Activated naive CD4-positive, alpha-beta T cell treated with anti-CD3 and anti-CD28 coated beads, Interleukin-2, amount 10 ng/mL, durations not matched to agents 7 days and 5 days (primary cell): Measurements from ENCODE around the gene PRKN.

Experiments
- CTCF ChIA-PET: fragments of 350-600 bp; sonication (Branson Sonifier 250); formaldehyde crosslinking; loops from one replicate; lab custom pipeline; 2021; ENCODE audit warnings: antibody characterized with exemption; lab: Charles Lee
- DNase-seq: peaks from one replicate; pipeline ENCODE4 v3.0.0-alpha.2; 2020
- H3K27ac Mint-ChIP-seq: one replicate; pipeline ENCODE4 v1.8.0; 2021; ENCODE audit warnings: mild to moderate bottlenecking, moderate library complexity, mixed read lengths
- H3K27me3 Mint-ChIP-seq: one replicate; pipeline ENCODE4 v1.8.0; 2021; ENCODE audit warnings: mild to moderate bottlenecking, mixed read lengths
- H3K36me3 Mint-ChIP-seq: one replicate; pipeline ENCODE4 v1.8.0; 2021; ENCODE audit warnings: mixed read lengths
- H3K4me1 Mint-ChIP-seq: one replicate; pipeline ENCODE4 v1.8.0; 2021; ENCODE audit warnings: mixed read lengths
- H3K4me3 Mint-ChIP-seq: one replicate; pipeline ENCODE4 v1.8.0; 2021; ENCODE audit warnings: mild to moderate bottlenecking, moderate library complexity, mixed read lengths
- H3K9me3 Mint-ChIP-seq: one replicate; pipeline ENCODE4 v1.8.0; 2021; ENCODE audit warnings: mixed read lengths

PRKN gene

GRCh38 chr6:161792851-161793493 is 934.6 kb downstream of the PRKN start:
- no peaks in the 10 kb centered on the region for H3K27me3 Mint-ChIP-seq
- H3K36me3 Mint-ChIP-seq: no peaks in the 10 kb centered on the region
- CTCF ChIA-PET: no interaction called here
- H3K4me3 Mint-ChIP-seq: no peak overlapping the region
- H3K9me3 Mint-ChIP-seq: no peaks in the 10 kb centered on the region
- no peaks in the 10 kb centered on the region for H3K4me1 Mint-ChIP-seq
- no peak for DNase-seq
- H3K27ac Mint-ChIP-seq: no peak overlapping the region

GRCh38 chr6:161788531-161788930 is 939.0 kb downstream of the PRKN start:
- Mint-ChIP-seq H3K36me3 (no peaks in the 10 kb centered on the region), H3K27ac (no peak overlapping the region), H3K4me1 (no peaks in the 10 kb centered on the region), H3K27me3 (no peaks in the 10 kb centered on the region), H3K4me3 (no peak overlapping the region), H3K9me3 (no peaks in the 10 kb centered on the region)
- CTCF ChIA-PET: no interaction called here
- no peak for DNase-seq

- Mint-ChIP-seq H3K36me3 (no peaks in the 10 kb centered on the region), H3K4me1 (no peaks in the 10 kb centered on the region), H3K9me3 (no peaks in the 10 kb centered on the region), H3K27me3 (no peaks in the 10 kb centered on the region), H3K27ac (no peak overlapping the region), H3K4me3 (no peak overlapping the region)
- no peak for DNase-seq
- CTCF ChIA-PET: no interaction called here
Measured at GRCh38 chr6:161772176-161772575, 955.4 kb downstream of the PRKN start.

GRCh38 chr6:161761966-161762365 is 965.6 kb downstream of the PRKN start:
- Mint-ChIP-seq H3K27ac (no peak overlapping the region), H3K27me3 (no peaks in the 10 kb centered on the region), H3K9me3 (no peaks in the 10 kb centered on the region), H3K4me1 (no peaks in the 10 kb centered on the region), H3K4me3 (no peak overlapping the region), H3K36me3 (no peaks in the 10 kb centered on the region)
- no peak for DNase-seq
- CTCF ChIA-PET: no interaction called here

- H3K27me3 Mint-ChIP-seq: no peaks in the 10 kb centered on the region
- no peak overlapping the region for H3K27ac Mint-ChIP-seq
- no peaks in the 10 kb centered on the region for H3K36me3 Mint-ChIP-seq
- no peaks in the 10 kb centered on the region for H3K4me1 Mint-ChIP-seq
- H3K4me3 Mint-ChIP-seq: no peak overlapping the region
- no peaks in the 10 kb centered on the region for H3K9me3 Mint-ChIP-seq
- CTCF ChIA-PET: no interaction called here
- no peak for DNase-seq
Measured at GRCh38 chr6:161755080-161755479, 972.5 kb downstream of the PRKN start.

GRCh38 chr6:161750686-161751085 is 976.9 kb downstream of the PRKN start:
- no peak overlapping the region for H3K27ac Mint-ChIP-seq
- H3K27me3 Mint-ChIP-seq: no peaks in the 10 kb centered on the region
- no peak for DNase-seq
- no peak overlapping the region for H3K4me3 Mint-ChIP-seq
- no peaks in the 10 kb centered on the region for H3K4me1 Mint-ChIP-seq
- no peaks in the 10 kb centered on the region for H3K36me3 Mint-ChIP-seq
- CTCF ChIA-PET: no interaction called here
- H3K9me3 Mint-ChIP-seq: no peaks in the 10 kb centered on the region

- Mint-ChIP-seq H3K4me3 (no peak overlapping the region), H3K27me3 (no peaks in the 10 kb centered on the region), H3K27ac (no peak overlapping the region), H3K36me3 (no peaks in the 10 kb centered on the region), H3K9me3 (no peaks in the 10 kb centered on the region), H3K4me1 (no peaks in the 10 kb centered on the region)
- no peak for DNase-seq
- CTCF ChIA-PET: interaction anchor here (0.6 to 1.2 kb wide), 2 partner anchors 173 to 945 kb away, joined by 3 to 6 read pairs; no protein-coding TSS in a partner anchor
Measured at GRCh38 chr6:161749576-161749975, 978.0 kb downstream of the PRKN start.

- H3K27me3 Mint-ChIP-seq: no peaks in the 10 kb centered on the region
- no peaks in the 10 kb centered on the region for H3K9me3 Mint-ChIP-seq
- CTCF ChIA-PET: interaction anchor here (1.0 to 1.2 kb wide), 5 partner anchors 16 to 864 kb away, joined by 3 to 6 read pairs (median 3); no protein-coding TSS in a partner anchor
- no peak overlapping the region for H3K4me3 Mint-ChIP-seq
- no peaks in the 10 kb centered on the region for H3K36me3 Mint-ChIP-seq
- no peaks in the 10 kb centered on the region for H3K4me1 Mint-ChIP-seq
- no peak overlapping the region for H3K27ac Mint-ChIP-seq
- DNase-seq: peak; percentile 32
Measured at GRCh38 chr6:161748535-161749416, 978.8 kb downstream of the PRKN start.

GRCh38 chr6:161747506-161747905 is 980.1 kb downstream of the PRKN start:
- no peaks in the 10 kb centered on the region for H3K9me3 Mint-ChIP-seq
- no peak overlapping the region for H3K27ac Mint-ChIP-seq
- no peaks in the 10 kb centered on the region for H3K36me3 Mint-ChIP-seq
- H3K27me3 Mint-ChIP-seq: no peaks in the 10 kb centered on the region
- H3K4me1 Mint-ChIP-seq: no peaks in the 10 kb centered on the region
- CTCF ChIA-PET: interaction anchor here (1.0 kb wide), 1 partner anchor 865 kb away, joined by 3 read pairs; no protein-coding TSS in a partner anchor
- no peak for DNase-seq
- H3K4me3 Mint-ChIP-seq: no peak overlapping the region

GRCh38 chr6:161745594-161746141 is 981.9 kb downstream of the PRKN start:
- Mint-ChIP-seq H3K27ac (no peak overlapping the region), H3K36me3 (no peaks in the 10 kb centered on the region), H3K4me3 (no peak overlapping the region), H3K9me3 (peaks cover 2% of the 10 kb centered on the region), H3K4me1 (no peaks in the 10 kb centered on the region), H3K27me3 (no peaks in the 10 kb centered on the region)
- DNase-seq: no peak
- CTCF ChIA-PET: no interaction called here

- Mint-ChIP-seq H3K4me3 (no peak overlapping the region), H3K27me3 (no peaks in the 10 kb centered on the region), H3K9me3 (peaks cover 2% of the 10 kb centered on the region), H3K27ac (no peak overlapping the region), H3K4me1 (no peaks in the 10 kb centered on the region), H3K36me3 (no peaks in the 10 kb centered on the region)
- DNase-seq: no peak
- CTCF ChIA-PET: no interaction called here
Measured at GRCh38 chr6:161745128-161745527, 982.4 kb downstream of the PRKN start.

- H3K9me3 Mint-ChIP-seq: peaks cover 2% of the 10 kb centered on the region
Measured at GRCh38 chr6:161744211-161745067, 983.1 kb downstream of the PRKN start.

GRCh38 chr6:161743509-161744178 is 983.9 kb downstream of the PRKN start:
- Mint-ChIP-seq H3K27ac (no peak overlapping the region), H3K36me3 (no peaks in the 10 kb centered on the region), H3K27me3 (no peaks in the 10 kb centered on the region), H3K4me1 (no peaks in the 10 kb centered on the region), H3K4me3 (no peak overlapping the region), H3K9me3 (peaks cover 2% of the 10 kb centered on the region)
- CTCF ChIA-PET: interaction anchor here (0.7 kb wide), 1 partner anchor 109 kb away, joined by 6 read pairs; no protein-coding TSS in a partner anchor
- DNase-seq: no peak

More at GRCh38 chr6:161744211-161745067, 983.1 kb downstream of the PRKN start:
- H3K4me1 Mint-ChIP-seq: no peaks in the 10 kb centered on the region
- no peak overlapping the region for H3K4me3 Mint-ChIP-seq
- no peaks in the 10 kb centered on the region for H3K36me3 Mint-ChIP-seq
- CTCF ChIA-PET: interaction anchor here (0.7 kb wide), 1 partner anchor 108 kb away, joined by 6 read pairs; no protein-coding TSS in a partner anchor
- H3K27ac Mint-ChIP-seq: no peak overlapping the region
- DNase-seq: no peak
- no peaks in the 10 kb centered on the region for H3K27me3 Mint-ChIP-seq
